Astrocyte of the spinal cord (primary cell): Measurements from ENCODE around the gene RPS6KL1.

Source experiments
- DNase-seq: peaks from one replicate; pipeline ENCODE4 v3.0.0; 2011; ENCODE audit warnings: low read depth, low spot score
- H3K4me3 ChIP-seq: 2 replicates; pipeline ENCODE4 v1.5.1; 2011; ENCODE audit warnings: low read depth, mild to moderate bottlenecking, low read length, moderate library complexity
- CTCF ChIP-seq: IDR thresholded peaks from 2 replicates; pipeline ENCODE4 v1.5.1; 2012; ENCODE audit warnings: low read depth, mild to moderate bottlenecking, low read length, inconsistent platforms
- in situ Hi-C: cut with HindIII; loops from 2 replicates; pipeline ENCODE4 v1.10.0; 2017; ENCODE audit warnings: low sequenced_read_pairs

The RPS6KL1 gene

GRCh38 chr14:74867673-74868072 is 55.4 kb downstream of the RPS6KL1 start:
- TF ChIP-seq CTCF: no peak
- no peak overlapping the region for H3K4me3 ChIP-seq
- in situ Hi-C loops: no loop called here
- peak; percentile 42 for DNase-seq

GRCh38 chr14:74866708-74867389 is 56.2 kb downstream of the RPS6KL1 start:
- no peak overlapping the region for H3K4me3 ChIP-seq
- no peak for DNase-seq
- TF ChIP-seq CTCF: no peak
- in situ Hi-C loops: no loop called here

DNA sequence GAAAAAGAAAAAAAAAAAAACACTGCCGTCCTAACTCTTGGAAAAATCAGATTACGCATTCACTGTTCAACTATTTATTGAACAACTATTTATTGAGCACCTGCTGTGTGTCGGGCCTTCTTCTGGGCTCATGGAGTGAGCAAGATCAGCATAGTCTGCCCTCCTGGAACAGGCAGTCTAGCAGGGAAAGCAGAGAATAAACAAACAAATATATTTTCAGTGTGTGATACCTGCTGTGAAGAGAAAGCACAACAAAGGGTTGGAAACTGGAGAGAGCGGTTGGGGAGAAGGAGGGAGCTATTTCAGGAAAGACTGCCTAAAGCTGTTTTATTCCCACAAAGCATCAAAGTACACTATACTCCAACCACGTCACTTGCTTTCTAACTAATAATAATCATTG is 57.9 kb downstream of the RPS6KL1 start:
- no peak for TF ChIP-seq CTCF
- in situ Hi-C loops: no loop called here
- DNase-seq: peak; percentile 29

GRCh38 chr14:74864198-74864597 is 58.9 kb downstream of the RPS6KL1 start:
- DNase-seq: no peak
- in situ Hi-C loops: no loop called here
- no peak for TF ChIP-seq CTCF
- H3K4me3 ChIP-seq: no peak overlapping the region

More for the DNA sequence above, 57.9 kb downstream of the RPS6KL1 start:
- H3K4me3 ChIP-seq: no peak overlapping the region

- no peak for DNase-seq
- in situ Hi-C loops: no loop called here
- H3K4me3 ChIP-seq: no peak overlapping the region
- TF ChIP-seq CTCF: no peak
These were observed 59.8 kb downstream of the RPS6KL1 start for GRCh38 chr14:74863274-74863673.

- no peak overlapping the region for H3K4me3 ChIP-seq
- in situ Hi-C loops: no loop called here
- no peak for DNase-seq
- no peak for TF ChIP-seq CTCF
These were observed 61.3 kb downstream of the RPS6KL1 start for GRCh38 chr14:74861734-74862090.
